HG03354 (cell line): Measurements from ENCODE around the gene HCFC1R1.
"Not testable (repeated sequence)": the region's sequence is repeated elsewhere in the genome, so short reads cannot be mapped to it uniquely, and the experiment has no call there.

ENCODE experiments used
- ATAC-seq: cut with Tn5 transposase; IDR thresholded peaks from one replicate; pipeline ENCODE4 v1.9.1; 2021; ENCODE audit warnings: mild to moderate bottlenecking; ENCODE audit not compliant: unreplicated experiment, poor library complexity, severe bottlenecking

Gene HCFC1R1

GRCh38 chr16:3023669-3024478 is at the start of gene HCFC1R1, which contains the start of gene THOC6:
Gene HCFC1R1 (minus strand): TSS chr16:3023942. CDS start chr16:3023941, 1 bp downstream.
Gene THOC6 (plus strand): TSS chr16:3024035. CDS start chr16:3024327, 292 bp downstream.
- ATAC-seq: peak; percentile 73

GRCh38 chr16:3073448-3073847 is 49.7 kb upstream of the HCFC1R1 start:
- no peak for ATAC-seq

- not testable (repeated sequence) for ATAC-seq
Measured at GRCh38 chr16:3072576-3073263, 49.0 kb upstream of the HCFC1R1 start.

GRCh38 chr16:3072148-3072547 is 48.4 kb upstream of the HCFC1R1 start:
- ATAC-seq: not testable (repeated sequence)

GRCh38 chr16:3071655-3072054 is 47.9 kb upstream of the HCFC1R1 start:
- ATAC-seq: no peak

- no peak for ATAC-seq
Measured at GRCh38 chr16:3070608-3071111, 46.9 kb upstream of the HCFC1R1 start.

- ATAC-seq: not testable (repeated sequence)
Measured at GRCh38 chr16:3069146-3069545, 45.4 kb upstream of the HCFC1R1 start.

GRCh38 chr16:3068487-3068886 is 44.7 kb upstream of the HCFC1R1 start:
- ATAC-seq: no peak

- ATAC-seq: no peak
Measured at GRCh38 chr16:3066440-3066748, 42.7 kb upstream of the HCFC1R1 start.

- no peak for ATAC-seq
Measured at GRCh38 chr16:3065742-3066439, 42.1 kb upstream of the HCFC1R1 start.

- no peak for ATAC-seq
Measured at GRCh38 chr16:3065069-3065741, 41.5 kb upstream of the HCFC1R1 start, which contains the start of gene IL32. Gene IL32 (plus strand): TSS chr16:3065640. CDS start chr16:3065812, 172 bp downstream.

GRCh38 chr16:3063625-3064386 is 40.1 kb upstream of the HCFC1R1 start:
- ATAC-seq: no peak

GRCh38 chr16:3062553-3062952 is 38.8 kb upstream of the HCFC1R1 start:
- no peak for ATAC-seq

- ATAC-seq: no peak
Measured at GRCh38 chr16:3060339-3061127, 36.8 kb upstream of the HCFC1R1 start.

GRCh38 chr16:3059723-3060242 is 36.0 kb upstream of the HCFC1R1 start:
- no peak for ATAC-seq

- ATAC-seq: peak; percentile 87
Measured at GRCh38 chr16:3059041-3059722, 35.4 kb upstream of the HCFC1R1 start.
